ENCODE measurements around the gene SATL1. TPM values are rescaled to one million over a fixed set of nuclear protein-coding genes. Genes with fewer than 3 reads are reported as not detected.
"Not testable (repeated sequence)": the region's sequence is repeated elsewhere in the genome, so short reads cannot be mapped to it uniquely, and the experiment has no call there.

SATL1 gene, protein sequence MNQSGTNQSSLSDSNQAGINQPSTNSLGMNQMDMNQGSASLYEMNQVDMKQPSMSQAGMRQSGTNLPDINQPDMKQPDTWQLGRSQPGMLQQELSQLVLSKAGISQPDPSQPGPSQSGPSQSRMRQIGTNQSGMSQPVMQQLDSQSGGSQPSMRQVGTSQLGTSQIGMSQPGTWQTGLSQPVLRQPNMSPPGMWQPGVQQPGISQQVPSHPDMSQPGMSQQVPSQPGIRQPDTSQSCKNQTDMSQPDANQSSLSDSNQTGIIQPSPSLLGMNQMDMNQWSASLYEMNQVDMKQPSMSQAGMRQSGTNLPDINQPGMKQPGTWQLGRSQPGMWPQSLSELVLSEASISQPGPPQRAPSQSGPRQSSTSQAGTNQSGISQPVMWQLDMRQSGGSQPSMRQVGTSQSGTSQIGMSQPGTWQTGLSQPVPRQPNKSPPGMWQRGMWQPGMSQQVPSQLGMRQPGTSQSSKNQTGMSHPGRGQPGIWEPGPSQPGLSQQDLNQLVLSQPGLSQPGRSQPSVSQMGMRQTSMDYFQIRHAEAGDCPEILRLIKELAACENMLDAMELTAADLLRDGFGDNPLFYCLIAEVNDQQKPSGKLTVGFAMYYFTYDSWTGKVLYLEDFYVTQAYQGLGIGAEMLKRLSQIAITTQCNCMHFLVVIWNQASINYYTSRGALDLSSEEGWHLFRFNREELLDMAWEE
- total RNA-seq: not detected

DNA sequence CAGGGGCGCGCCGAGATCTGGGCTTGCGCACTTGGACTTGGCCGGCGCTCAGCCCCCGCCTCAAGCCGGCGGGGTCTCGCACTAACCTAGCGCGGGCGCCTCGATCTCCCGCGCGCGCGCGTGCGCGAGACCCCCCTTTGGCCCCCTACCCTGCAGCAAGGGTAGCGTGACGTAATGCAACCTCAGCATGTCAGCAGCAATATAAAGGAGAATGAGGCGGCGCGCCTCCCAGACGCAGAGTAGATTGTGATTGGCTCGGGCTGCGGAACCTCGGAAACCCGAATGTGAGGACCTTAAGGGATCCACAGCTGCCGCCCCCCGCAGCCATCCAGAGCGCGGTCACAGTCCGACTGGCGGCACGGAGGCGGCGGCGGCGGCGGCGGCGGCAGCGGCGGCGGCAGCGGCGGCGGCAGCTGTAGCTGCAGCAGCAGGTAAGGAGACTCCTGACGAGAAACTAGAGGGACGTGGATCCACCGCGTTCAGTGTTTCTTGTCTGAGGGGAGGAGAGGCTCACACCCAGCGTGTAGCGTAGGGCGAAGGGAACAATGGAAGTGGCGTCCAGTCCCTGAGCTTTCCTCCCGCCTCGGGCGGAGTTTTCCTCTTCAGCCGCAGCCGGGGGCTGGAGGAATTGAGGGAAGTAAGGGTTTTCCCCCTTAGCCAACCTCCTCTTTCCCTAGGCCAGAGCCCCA lies at the start of gene SATL1, which contains the start of gene ZNF711:
TSS of gene SATL1 (minus strand) at position 19 of the 689 bp plus-strand sequence. CDS start 134,811 bp downstream, outside the sequence.
TSS of gene ZNF711 (plus strand) at position 231 of the 689 bp plus-strand sequence. CDS start 3,582 bp downstream, outside the sequence.
- Mint-ChIP-seq H3K4me1 (peaks cover 4% of the 10 kb centered on the region), H3K27ac (peak within 1 kb of the TSS; percentile 66), H3K27me3 (peaks cover 10% of the 10 kb centered on the region), H3K36me3 (ENCODE audit: low read depth) (no peaks in the 10 kb centered on the region), H3K9me3 (no peaks in the 10 kb centered on the region), H3K4me3 (peak within 1 kb of the TSS; percentile 84)
- peak; percentile 29 for ATAC-seq (replicated peaks)

DNA sequence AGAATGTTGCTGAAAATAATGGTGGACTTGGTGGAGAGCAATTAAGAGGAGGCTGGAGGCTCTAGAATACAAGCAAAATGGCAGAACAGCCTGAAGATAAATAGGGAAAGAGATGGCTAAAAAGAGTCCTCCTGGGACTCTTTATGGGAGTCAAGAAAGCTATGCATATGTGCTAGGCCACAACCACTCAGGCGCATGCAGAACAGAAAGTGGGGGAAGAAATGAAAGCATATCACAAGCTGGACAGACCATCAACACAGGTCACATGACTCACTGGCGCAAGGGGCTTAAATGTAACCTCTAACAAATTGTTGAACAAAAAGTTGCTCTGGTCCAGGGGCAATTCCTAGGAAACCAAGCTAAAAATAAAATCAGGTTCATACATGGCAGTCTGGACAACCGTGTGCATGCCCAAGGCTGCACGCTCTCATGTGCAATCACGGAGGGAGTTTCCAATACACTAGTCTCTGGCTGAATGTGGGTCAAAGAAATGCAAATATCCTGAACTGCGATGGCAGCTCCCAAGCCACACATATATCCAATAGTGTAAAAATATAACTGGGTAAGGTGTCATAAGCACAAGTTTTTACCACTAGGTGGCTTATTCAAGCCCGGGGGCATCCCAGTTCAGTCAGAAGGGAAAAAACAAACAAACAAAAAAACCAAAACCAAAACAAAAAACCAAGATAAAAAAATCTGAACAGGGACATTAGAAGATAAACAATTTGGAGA lies 45.6 kb upstream of the SATL1 start:
- no peak for ATAC-seq (replicated peaks)
- Mint-ChIP-seq H3K27me3 (no peaks in the 10 kb centered on the region), H3K4me1 (no peaks in the 10 kb centered on the region), H3K27ac (no peak overlapping the region), H3K36me3 (ENCODE audit: low read depth) (no peaks in the 10 kb centered on the region), H3K4me3 (no peak overlapping the region), H3K9me3 (peaks cover 8% of the 10 kb centered on the region)

DNA sequence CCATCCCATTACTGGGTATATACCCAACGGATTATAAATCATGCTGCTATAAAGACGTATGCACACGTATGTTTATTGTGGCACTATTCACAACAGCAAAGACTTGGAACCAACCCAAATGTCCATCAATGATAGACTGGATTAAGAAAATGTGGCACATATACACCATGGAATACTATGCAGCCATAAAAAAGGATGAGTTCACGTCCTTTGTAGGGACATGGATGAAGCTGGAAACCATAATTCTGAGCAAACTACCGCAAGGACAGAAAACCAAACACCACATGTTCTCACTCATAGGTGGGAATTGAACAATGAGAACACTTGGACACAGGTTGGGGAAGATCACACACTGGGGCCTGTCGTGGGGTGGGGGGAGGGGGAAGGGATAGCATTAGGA lies 41.7 kb upstream of the SATL1 start:
- not testable (repeated sequence) for ATAC-seq (replicated peaks); H3K36me3 Mint-ChIP-seq (ENCODE audit: low read depth); H3K27ac Mint-ChIP-seq; H3K4me1 Mint-ChIP-seq; H3K27me3 Mint-ChIP-seq; H3K4me3 Mint-ChIP-seq; H3K9me3 Mint-ChIP-seq

DNA sequence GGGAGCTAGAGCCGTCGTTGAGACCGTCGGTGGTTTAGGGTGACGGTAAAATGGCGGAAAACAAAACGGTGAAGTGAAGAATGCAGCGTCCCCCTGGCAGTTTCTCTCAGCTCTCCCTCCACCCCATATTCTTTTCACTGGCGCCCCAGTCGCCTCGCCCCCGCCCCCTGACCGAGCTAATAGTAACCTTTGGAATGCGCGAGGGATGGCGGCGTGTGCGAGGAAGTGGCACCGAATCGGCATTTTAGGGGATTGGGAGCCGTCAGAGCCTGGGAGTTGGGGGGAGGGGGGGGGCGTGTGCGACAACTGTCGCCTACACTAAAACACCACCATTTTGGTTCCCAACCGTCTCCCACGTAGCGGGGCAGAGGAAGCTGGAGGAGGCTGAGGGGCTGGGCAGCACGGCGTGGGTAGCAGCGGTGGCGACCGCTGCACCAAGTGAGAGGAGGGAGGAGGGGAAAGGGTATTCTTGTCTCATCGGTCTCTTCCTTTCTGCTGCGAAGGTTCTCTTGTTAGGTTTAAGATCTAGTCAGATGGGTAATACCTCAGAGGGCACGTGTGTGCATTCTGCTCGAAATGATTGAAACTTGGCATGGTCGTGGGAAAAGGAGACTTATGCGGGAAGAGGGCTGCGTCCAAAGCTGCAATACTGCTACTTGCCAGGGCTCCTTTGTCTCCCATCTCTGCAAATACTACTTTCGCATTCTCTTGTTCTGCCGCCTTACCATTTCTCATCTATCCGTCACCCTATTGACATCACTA lies 1.1 kb upstream of the SATL1 start:
- ATAC-seq (replicated peaks): peak; percentile 38
- Mint-ChIP-seq H3K9me3 (no peaks in the 10 kb centered on the region), H3K27me3 (peaks cover 10% of the 10 kb centered on the region), H3K4me3 (peak overlapping the region; percentile 84), H3K27ac (peak overlapping the region; percentile 66), H3K36me3 (ENCODE audit: low read depth) (no peaks in the 10 kb centered on the region), H3K4me1 (peaks cover 4% of the 10 kb centered on the region)

DNA sequence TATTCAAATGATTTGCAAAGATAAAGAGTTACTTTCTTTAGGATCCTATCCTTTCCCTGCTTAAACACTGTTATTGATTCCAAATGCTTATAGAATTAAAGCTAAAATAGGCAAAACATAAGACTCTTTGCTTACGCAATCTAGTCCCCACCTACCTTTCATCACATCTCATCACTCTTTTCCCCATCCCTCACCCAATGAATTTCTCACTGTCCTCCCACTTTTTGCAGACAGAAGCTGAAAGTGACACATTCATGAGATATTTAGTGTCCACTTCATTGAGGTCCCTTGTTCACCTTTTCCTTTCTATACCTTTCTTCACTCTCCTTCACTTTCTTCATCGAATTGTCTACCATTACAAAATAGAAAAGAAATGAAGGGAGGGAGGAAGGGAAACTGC lies 424 bp downstream of the SATL1 start:
- no peak for ATAC-seq (replicated peaks)
- no peak overlapping the region for H3K27ac Mint-ChIP-seq
- H3K4me1 Mint-ChIP-seq: peaks cover 4% of the 10 kb centered on the region
- H3K36me3 Mint-ChIP-seq (ENCODE audit: low read depth): no peaks in the 10 kb centered on the region
- H3K4me3 Mint-ChIP-seq: peak overlapping the region; percentile 84
- peaks cover 10% of the 10 kb centered on the region for H3K27me3 Mint-ChIP-seq
- H3K9me3 Mint-ChIP-seq: no peaks in the 10 kb centered on the region

DNA sequence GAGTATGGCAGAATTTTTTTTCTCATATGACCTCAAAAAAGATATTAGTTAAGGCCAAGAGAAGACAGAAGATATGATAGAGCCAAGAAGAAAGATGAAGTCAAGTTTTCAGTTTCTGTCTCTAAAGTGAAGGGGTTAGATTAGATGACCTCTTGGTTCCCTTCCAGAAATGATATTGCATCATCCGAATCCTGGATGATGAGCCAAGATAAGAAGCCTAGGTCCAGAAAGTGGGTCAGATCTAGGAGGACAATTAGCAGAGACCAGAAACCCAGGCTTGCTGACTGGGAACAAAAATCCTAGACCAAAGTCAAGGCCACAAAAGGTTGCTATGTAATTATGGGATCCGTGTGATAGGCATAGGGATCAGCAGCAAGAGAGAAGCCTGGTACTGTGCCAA lies 20.2 kb downstream of the SATL1 start:
- Mint-ChIP-seq H3K36me3 (ENCODE audit: low read depth) (no peaks in the 10 kb centered on the region), H3K4me1 (no peaks in the 10 kb centered on the region), H3K9me3 (no peaks in the 10 kb centered on the region), H3K4me3 (no peak overlapping the region), H3K27me3 (no peaks in the 10 kb centered on the region), H3K27ac (no peak overlapping the region)
- ATAC-seq (replicated peaks): no peak

DNA sequence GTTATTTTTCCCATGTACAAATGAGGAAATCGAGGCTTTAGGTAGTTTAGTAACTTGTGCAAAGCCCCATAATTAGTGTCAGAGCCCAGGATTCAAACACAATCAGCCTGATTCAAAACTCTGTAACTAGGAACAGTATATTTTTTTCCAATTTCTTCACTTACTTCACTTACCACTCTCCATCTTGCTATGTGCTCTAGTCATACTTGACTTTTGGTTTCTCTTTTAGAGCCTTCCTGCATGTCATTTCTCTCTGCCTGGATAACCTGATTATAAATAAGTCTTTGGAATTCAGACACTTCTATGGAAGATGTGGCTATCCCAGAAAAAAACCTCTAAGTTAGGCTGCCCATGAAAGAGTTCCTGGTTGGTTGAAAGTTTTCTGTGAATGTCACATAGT lies 22.2 kb downstream of the SATL1 start:
- Mint-ChIP-seq H3K36me3 (ENCODE audit: low read depth) (no peaks in the 10 kb centered on the region), H3K4me3 (peak overlapping the region; percentile 42), H3K4me1 (no peaks in the 10 kb centered on the region), H3K9me3 (no peaks in the 10 kb centered on the region), H3K27ac (no peak overlapping the region), H3K27me3 (no peaks in the 10 kb centered on the region)
- ATAC-seq (replicated peaks): no peak

DNA sequence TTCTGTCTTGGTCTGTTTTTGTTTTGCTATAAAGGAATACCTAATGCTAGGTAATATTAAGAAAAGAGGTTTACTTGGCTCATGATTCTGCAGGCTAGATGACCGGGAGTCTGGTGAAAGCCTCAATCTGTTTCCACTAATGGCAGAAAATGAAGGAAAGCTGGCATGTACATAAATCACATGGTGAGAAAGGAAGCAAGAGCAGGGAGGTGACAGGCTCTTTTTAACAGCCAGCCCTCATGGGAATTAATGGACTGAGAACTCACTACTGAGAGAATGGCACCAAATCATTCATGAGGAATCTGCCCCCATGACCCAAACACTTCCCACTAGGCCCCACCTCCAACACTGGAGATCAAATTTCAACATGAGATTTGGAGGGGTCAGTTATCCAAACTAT lies 27.6 kb downstream of the SATL1 start:
- Mint-ChIP-seq H3K4me3 (no peak overlapping the region), H3K4me1 (no peaks in the 10 kb centered on the region), H3K9me3 (no peaks in the 10 kb centered on the region), H3K27me3 (no peaks in the 10 kb centered on the region), H3K27ac (no peak overlapping the region), H3K36me3 (ENCODE audit: low read depth) (no peaks in the 10 kb centered on the region)
- ATAC-seq (replicated peaks): no peak

DNA sequence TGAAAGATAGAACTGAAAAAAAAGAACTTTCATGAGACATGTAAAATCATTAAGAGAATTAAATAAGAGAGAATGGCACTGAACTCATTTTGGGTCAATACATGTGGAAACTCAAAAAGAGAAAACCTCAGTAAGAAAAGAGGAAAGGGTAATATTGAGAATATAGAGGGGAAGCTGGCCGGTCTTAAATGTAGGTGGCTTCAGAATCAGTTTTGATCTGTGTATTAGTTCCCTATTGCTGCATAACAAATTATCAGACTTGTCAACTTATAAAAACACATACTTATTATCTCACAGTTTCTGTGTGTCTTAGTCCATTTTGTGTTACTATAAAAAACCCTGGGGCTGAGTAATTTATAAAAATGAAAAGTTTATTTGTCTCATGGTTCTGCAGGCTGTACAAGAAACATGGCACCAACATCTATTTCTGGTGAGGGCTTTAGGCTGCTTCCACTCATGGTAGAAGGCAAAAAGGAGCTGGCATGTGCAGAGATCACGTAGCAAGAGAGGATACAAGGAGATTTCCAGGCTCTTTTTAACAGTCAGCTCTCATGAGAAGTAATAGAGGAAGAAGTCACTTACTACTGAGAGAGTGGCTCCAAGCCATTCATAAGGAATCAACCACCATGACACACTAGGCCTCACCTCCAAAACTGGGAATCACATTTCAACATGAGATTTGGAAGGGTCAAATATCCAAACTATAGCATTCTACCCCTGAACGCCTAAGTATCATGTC lies 29.6 kb downstream of the SATL1 start:
- Mint-ChIP-seq H3K4me3 (no peak overlapping the region), H3K4me1 (no peaks in the 10 kb centered on the region), H3K27ac (no peak overlapping the region), H3K27me3 (no peaks in the 10 kb centered on the region), H3K9me3 (peaks cover 5% of the 10 kb centered on the region), H3K36me3 (ENCODE audit: low read depth) (no peaks in the 10 kb centered on the region)
- no peak for ATAC-seq (replicated peaks)

DNA sequence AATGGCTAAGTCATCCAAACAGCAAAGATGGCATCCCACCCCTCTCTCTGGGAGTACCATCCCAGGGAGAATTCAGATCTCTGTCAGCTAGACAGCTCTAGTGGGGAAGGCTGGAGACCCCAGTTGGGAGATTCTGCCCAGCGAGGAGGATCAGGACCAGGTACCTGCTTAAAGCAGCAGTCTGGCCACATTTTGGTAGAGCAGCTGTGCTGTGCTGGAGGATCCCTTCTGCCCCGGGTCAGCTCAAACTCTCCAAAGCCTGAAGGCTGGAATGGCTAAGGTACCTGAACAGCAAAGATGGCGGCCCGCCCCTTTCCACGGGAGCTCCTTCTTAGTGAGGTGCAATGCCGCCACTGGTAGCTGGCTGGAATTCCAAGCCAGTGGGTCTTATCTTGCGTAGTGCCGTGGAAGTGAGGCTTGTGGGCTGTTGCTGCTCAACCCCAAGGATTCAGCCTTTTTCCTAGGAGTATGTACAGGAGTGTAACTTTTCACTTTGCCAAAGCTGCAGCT lies 40.1 kb downstream of the SATL1 start:
- no peak for ATAC-seq (replicated peaks)
- Mint-ChIP-seq H3K4me1 (no peaks in the 10 kb centered on the region), H3K27me3 (no peaks in the 10 kb centered on the region), H3K4me3 (no peak overlapping the region), H3K9me3 (no peaks in the 10 kb centered on the region), H3K27ac (no peak overlapping the region), H3K36me3 (ENCODE audit: low read depth) (no peaks in the 10 kb centered on the region)

DNA sequence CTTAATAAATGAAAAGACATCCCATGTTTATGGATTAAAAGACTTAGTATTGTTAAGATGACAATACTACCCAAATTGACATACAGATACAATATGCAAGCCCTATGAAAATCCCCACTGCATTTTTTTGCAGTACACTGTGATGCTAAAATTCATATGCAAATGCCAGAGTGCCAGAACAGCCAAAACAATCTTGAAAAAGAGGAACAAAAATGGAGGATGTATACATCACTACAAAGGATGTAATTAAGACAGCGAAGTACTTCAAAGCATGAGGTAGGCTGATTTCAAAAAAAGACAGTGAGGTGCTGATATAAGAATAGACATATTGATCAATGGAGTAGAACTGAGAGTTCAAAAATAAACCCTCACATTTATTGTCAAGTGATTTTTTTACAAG lies 47.3 kb downstream of the SATL1 start:
- Mint-ChIP-seq H3K4me1 (no peaks in the 10 kb centered on the region), H3K27me3 (peaks cover 3% of the 10 kb centered on the region), H3K4me3 (no peak overlapping the region), H3K9me3 (peaks cover 5% of the 10 kb centered on the region), H3K36me3 (ENCODE audit: low read depth) (no peaks in the 10 kb centered on the region), H3K27ac (no peak overlapping the region)
- ATAC-seq (replicated peaks): no peak

DNA sequence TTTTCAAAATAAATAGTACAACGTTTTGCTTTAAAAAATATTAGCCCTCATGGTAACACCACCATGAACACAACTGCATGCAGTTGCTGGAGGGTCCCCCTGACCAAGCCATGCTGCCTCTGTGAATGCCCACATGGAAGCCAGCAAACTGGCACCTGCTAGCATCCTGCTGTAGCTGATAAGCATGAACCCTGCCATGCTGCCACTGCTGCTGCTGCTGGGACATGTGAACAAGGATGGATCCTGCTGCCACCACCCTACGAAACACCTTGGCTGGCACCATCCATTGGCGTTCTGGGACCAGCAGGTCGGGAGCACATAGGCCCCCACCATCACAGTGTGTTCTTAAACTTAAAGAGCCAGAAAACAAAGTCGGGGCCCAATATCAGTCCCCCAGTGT lies 83.9 kb downstream of the SATL1 start:
- ATAC-seq (replicated peaks): no peak
- Mint-ChIP-seq H3K36me3 (ENCODE audit: low read depth) (no peaks in the 10 kb centered on the region), H3K9me3 (no peaks in the 10 kb centered on the region), H3K27me3 (no peaks in the 10 kb centered on the region), H3K4me3 (no peak overlapping the region), H3K27ac (no peak overlapping the region), H3K4me1 (no peaks in the 10 kb centered on the region)

DNA sequence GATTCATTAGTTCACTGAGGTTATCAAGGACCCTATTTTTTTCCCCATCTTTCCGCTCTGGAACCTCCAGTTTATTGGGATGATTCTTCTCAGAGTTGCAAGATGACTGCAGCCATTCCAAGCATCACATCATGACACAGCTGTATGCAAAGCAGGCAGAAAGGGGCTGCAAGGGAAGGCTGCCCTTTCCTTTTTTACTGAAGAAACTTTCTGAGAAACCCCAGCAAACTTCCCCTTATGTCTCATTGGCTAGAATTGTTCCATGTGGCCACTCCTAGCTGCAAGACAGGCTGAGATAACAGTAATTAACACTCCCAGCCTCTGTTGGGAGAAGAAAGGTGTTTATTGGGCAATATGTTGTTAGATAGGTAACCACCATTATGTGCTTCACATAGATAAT lies 102.6 kb downstream of the SATL1 start:
- H3K9me3 Mint-ChIP-seq: no peaks in the 10 kb centered on the region
- no peak overlapping the region for H3K4me3 Mint-ChIP-seq
- H3K27ac Mint-ChIP-seq: no peak overlapping the region
- no peaks in the 10 kb centered on the region for H3K27me3 Mint-ChIP-seq
- H3K36me3 Mint-ChIP-seq (ENCODE audit: low read depth): no peaks in the 10 kb centered on the region
- ATAC-seq (replicated peaks): no peak
- H3K4me1 Mint-ChIP-seq: no peaks in the 10 kb centered on the region

All from activated T-helper 17 cell treated with anti-CD3 and anti-CD28 coated beads, Interleukin-2, amount 50 U/mL, for 72 hours (primary cell).